ENCODE data around the gene POMGNT2.

DNA sequence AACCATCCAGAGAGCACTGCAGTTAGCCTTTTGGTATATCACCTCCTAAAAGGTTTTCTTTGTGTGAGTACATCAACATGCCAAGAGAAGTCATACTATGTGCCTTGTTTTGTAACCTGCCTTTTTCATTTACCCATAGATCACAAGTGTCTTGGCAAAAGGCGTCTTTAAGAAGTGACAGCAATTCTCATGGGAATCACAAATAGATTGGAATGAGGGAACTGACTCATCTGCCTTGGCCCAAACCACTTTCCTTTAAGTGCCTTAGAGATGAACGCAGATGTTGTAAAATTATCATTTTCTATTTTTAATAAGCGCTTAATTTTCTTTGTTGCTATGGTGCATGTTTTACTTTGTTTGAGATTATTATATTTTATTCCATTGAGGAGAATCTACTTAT is 20.7 kb upstream of the POMGNT2 start:
- no peak for TF ChIP-seq POLR2AphosphoS5 (IDR thresholded peaks at IDR 0.05)
- TF ChIP-seq, protein P1, sequence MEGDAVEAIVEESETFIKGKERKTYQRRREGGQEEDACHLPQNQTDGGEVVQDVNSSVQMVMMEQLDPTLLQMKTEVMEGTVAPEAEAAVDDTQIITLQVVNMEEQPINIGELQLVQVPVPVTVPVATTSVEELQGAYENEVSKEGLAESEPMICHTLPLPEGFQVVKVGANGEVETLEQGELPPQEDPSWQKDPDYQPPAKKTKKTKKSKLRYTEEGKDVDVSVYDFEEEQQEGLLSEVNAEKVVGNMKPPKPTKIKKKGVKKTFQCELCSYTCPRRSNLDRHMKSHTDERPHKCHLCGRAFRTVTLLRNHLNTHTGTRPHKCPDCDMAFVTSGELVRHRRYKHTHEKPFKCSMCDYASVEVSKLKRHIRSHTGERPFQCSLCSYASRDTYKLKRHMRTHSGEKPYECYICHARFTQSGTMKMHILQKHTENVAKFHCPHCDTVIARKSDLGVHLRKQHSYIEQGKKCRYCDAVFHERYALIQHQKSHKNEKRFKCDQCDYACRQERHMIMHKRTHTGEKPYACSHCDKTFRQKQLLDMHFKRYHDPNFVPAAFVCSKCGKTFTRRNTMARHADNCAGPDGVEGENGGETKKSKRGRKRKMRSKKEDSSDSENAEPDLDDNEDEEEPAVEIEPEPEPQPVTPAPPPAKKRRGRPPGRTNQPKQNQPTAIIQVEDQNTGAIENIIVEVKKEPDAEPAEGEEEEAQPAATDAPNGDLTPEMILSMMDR (IDR thresholded peaks at IDR 0.05), result no peak

Data from esophagus muscularis mucosa (tissue), 3 donors.